Activated naive CD4-positive, alpha-beta T cell treated with anti-CD3 and anti-CD28 coated beads, Interleukin-2, amount 50 U/mL, for 72 hours (primary cell): Measurements from ENCODE around the gene ZFP36. TPM values are rescaled to one million over a fixed set of nuclear protein-coding genes. Genes with fewer than 3 reads are reported as not detected.

ENCODE experiments used
- ATAC-seq, 2 donors: fragments of 150-1000 bp; cut with Tn5 transposase; 2 replicates each; pipeline ENCODE4 v1.10.0; 2021; ENCODE audit warnings: mild to moderate bottlenecking in 2 of 2, moderate library complexity in 2 of 2
- DNase-seq, 2 donors: peaks; one replicate each; pipeline ENCODE4 v3.0.0; 2021 to 2022; ENCODE audit warnings: low spot score in 2 of 2
- H3K27ac Mint-ChIP-seq, 2 donors: one replicate each; pipeline ENCODE4 v1.8.0; 2022; ENCODE audit warnings: mild to moderate bottlenecking in 2 of 2, mixed read lengths in 2 of 2
- H3K36me3 Mint-ChIP-seq, 2 donors: one replicate each; pipeline ENCODE4 v1.8.0; 2022; ENCODE audit warnings: mixed read lengths in 2 of 2
- H3K9me3 Mint-ChIP-seq, 2 donors: one replicate each; pipeline ENCODE4 v1.8.0; 2022; ENCODE audit warnings: mixed read lengths in 2 of 2
- total RNA-seq, 2 donors: library from RNA; stranded (reverse); gene quantifications; one replicate each; pipeline ENCODE4 v1.2.3, GENCODE V29; 2022

Gene ZFP36
- total RNA-seq, 2 donors from 2014 or later, result 59.7 to 183 TPM

DNA sequence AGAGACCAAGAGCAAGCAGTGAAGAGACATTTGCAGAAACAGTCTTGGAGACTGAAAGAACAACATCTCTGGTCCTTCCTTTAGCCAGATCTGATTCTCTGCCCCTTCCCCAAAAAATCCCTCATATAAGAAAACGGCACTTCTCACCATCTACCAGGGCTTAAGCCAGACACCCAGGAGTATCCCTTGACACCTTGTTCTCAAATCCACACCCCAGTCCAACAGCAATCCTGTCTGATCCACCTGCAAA, 4.1 kb downstream of the ZFP36 start:
- H3K36me3 Mint-ChIP-seq, result peaks cover 34% of the 10 kb centered on the region in 2 donors
- H3K27ac Mint-ChIP-seq, result peak overlapping the region; percentile 99 to 100
- no peaks in the 10 kb centered on the region for H3K9me3 Mint-ChIP-seq
- ATAC-seq, result no peak
- DNase-seq, result no peak

DNA sequence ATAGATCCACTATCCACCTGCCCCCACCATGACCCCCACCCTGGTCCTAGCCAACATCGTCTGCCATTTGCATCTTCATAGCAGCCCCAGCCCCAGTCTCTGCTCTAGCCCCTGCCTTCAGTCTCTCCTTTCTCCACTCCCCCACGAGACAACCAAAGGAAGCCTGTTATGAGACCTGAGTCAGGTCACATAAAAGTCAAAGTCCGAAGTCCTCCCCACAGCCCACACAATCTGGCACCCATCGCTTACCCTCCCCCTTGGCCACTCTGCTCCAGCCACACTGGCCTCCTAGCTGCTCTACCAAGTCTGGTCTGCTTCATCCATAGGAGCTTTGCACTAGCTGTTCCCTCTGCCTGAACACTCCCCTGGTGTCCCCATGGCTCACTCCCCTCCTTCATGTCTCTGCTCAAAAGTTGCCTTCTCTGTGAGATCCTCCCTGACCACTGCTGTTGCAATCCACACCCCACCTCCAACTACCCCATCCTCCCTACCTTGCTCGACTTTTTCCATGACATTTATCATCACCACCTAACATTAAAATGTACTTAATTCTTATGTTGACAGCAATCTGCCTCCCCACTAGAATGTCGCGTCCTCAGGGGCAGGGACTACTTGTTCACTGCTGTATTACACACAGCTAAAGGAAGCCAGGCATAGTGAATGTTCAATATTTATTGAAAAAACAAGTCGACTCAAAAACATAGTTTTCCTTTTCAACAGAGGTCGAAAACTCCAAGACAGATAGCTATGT, 4.6 kb downstream of the ZFP36 start:
- ATAC-seq (no peak), DNase-seq (peak in 1 of 2 donors; percentile 69)
- H3K27ac Mint-ChIP-seq, result peak overlapping the region; percentile 99 to 100
- no peaks in the 10 kb centered on the region for H3K9me3 Mint-ChIP-seq
- H3K36me3 Mint-ChIP-seq, result peaks cover 34% of the 10 kb centered on the region in 2 donors

GRCh38 chr19:39411832-39412099, 5.1 kb downstream of the ZFP36 start:
- Mint-ChIP-seq H3K36me3 (peaks cover 34% of the 10 kb centered on the region in 2 donors), H3K9me3 (no peaks in the 10 kb centered on the region)
- ATAC-seq, result peak; percentile 40 to 50

DNA sequence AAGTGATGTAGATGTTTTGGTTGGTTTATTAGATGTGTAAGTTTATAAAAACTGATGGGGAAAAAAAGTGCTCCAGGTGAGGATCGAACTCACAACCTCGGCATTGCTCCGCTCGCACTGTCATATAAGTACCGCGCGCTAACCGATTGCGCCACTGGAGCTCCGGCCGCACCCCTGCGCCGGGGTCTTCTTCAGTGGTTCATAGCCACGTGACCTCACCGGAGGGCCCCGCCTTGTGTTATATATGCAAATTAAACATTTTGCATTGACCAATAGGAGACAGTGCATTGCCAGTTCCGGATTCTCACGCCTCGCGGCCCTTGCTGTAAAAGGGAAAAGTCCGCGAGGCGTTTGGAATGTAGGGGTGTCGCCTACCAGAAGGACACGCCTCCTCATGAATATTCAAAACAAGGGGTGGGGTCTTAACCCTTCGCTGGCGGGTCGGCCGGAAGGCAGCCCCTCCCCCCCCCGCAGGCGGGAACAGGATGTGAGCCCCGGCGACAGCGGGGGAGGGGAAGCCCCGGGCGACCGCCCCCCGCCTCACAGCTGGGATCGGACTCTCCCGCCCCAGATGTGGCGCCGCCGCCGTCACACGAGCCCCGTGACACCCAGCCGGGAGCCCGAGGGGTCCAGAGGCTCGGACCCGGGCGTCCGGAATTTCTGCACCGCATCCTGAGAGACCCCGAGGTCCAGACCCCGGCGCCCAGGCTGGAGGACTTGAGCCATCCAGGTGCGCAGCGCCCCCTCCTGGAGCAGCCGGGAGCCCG, 5.6 kb downstream of the ZFP36 start, which contains the start of gene PLEKHG2:
Gene PLEKHG2 (plus strand): TSS at position 570 of the 767 bp plus-strand sequence. CDS start 1,418 bp downstream, outside the sequence.
- Mint-ChIP-seq H3K27ac (peak within 1 kb of the TSS; percentile 99 to 100), H3K9me3 (no peaks in the 10 kb centered on the region), H3K36me3 (peaks cover 28 to 30% of the 10 kb centered on the region in 2 donors)
- DNase-seq, result peak; percentile 98 to 99
- peak; percentile 70 to 73 for ATAC-seq

More at GRCh38 chr19:39411832-39412099, 5.1 kb downstream of the ZFP36 start:
- peak overlapping the region; percentile 99 to 100 for H3K27ac Mint-ChIP-seq
- peak in 1 of 2 donors; percentile 90 for DNase-seq

GRCh38 chr19:39412867-39413271, 6.2 kb downstream of the ZFP36 start:
- Mint-ChIP-seq H3K27ac (peak overlapping the region; percentile 72 to 99), H3K9me3 (no peaks in the 10 kb centered on the region), H3K36me3 (peaks cover 23 to 25% of the 10 kb centered on the region in 2 donors)
- ATAC-seq (no peak), DNase-seq (no peak)

DNA sequence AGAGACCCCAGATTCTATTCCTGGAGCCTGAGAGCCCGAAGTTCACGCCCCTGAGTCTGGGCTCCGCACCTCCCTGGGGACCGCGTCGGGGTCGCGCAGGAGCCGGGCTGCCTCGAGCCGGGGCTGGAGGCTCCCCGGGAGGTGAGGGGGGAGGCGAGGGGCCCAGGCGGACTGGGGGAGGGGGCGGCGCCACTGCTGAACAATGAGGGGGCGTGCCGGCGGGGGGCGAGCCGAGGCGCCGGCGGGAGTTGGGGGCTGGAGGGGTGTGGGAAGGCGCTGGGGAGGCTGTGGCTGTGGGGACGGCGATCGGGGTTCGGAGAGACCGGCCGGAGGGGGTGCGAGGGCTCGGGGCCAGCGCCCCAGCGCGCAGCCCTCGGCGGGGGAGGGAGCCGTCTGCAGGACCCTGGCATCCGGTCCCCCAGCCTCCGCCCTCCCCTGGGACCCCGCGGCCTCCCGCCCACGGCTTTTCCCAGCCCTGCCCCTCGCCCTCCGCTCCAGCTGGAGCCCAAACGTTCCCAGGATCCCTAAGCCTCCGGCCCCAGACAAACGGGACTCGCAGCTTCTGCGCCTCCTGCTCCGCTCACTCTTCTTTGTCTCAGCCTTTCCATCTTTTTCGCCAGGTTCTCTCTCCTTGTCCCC, 6.7 kb downstream of the ZFP36 start:
- ATAC-seq, result no peak

DNA sequence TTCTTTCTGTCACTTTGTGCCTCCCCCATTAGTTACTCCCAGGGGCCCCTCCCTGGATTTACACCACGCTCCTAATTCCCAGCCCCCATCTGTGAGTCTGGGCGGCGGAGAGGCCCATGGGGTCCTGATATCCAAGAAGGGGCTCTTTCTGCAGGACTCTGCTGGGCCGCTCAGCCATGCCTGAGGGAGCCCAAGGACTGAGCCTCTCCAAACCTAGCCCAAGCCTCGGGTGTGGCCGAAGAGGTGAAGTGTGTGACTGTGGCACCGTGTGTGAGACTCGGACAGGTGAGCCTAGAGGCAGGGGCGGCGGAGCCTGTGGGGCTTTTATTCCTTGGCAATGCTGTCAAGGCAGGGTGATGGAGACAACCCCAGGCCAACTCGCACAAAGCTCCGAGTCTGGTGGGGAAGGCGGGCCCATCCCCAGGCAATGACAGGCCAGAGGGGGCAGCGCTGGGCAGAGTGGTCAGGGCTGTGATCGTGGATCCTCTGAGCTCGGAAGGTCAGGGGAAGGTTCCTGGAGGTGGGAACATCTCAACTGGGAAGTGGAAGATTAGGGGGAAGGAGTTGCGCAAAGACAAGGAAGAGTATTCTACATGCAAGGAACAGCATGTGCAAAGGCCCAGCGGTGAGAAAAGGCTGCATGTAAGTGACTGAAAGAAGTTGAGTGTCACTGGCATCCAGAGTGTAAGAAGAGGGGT, 7.4 kb downstream of the ZFP36 start:
- DNase-seq, result no peak
- H3K36me3 Mint-ChIP-seq, result peaks cover 11 to 13% of the 10 kb centered on the region in 2 donors
- ATAC-seq, result no peak
- H3K27ac Mint-ChIP-seq, result peak overlapping the region; percentile 95 to 99
- no peaks in the 10 kb centered on the region for H3K9me3 Mint-ChIP-seq

More for the DNA sequence above, 6.7 kb downstream of the ZFP36 start:
- no peaks in the 10 kb centered on the region for H3K9me3 Mint-ChIP-seq
- H3K36me3 Mint-ChIP-seq, result peaks cover 18 to 19% of the 10 kb centered on the region in 2 donors
- peak overlapping the region; percentile 95 to 99 for H3K27ac Mint-ChIP-seq
- DNase-seq, result no peak

- DNase-seq, result no peak
- Mint-ChIP-seq H3K36me3 (peaks cover 10 to 12% of the 10 kb centered on the region in 2 donors), H3K27ac (peak overlapping the region in 1 of 2 donors; percentile 76), H3K9me3 (no peaks in the 10 kb centered on the region)
- ATAC-seq, result no peak
Measured at GRCh38 chr19:39415111-39416046, 8.7 kb downstream of the ZFP36 start.

DNA sequence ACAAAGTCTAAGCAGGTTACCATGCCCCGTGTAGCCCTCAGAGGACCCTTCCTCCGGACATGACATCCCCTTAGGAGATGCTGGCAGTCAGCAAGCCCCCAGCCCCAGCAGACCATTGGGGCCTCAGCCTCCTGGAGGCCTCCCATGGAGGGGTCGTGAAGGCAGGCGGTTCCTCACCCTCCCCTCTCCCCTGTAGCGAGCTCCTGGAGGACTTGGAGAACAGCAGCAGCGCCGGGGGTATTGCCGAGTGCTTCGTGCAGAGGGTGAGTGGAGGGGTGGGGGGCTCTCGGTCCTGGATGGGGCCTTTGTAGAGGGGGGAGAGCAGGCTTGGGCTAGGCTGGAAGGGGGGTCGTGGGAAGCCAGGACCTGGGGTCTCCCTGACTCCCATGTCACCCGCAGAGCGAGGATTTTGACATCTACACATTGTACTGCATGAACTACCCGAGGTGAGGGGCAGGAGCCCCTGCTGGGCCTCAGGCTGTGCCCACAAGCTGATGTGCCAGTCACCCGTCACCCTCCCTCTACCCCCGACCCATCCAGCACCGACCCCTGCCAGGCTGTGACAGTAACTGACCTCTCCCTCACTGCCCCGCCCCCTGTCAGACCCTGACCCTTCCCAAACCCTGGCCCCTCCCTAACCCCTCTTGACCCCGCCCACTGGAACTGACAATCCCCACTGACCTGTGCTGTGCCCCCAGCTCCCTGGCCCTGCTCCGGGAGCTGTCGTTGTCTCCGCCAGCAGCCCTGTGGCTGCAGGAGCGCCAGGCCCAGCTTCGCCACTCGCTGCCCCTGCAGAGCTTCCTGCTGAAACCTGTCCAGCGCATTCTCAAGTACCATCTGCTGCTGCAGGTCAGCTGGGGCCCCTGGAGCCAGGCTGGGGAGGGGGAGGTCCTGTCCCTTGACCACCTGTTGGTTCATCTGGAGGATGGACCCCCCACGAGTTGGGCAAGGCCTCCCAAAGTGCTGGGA, 9.8 kb downstream of the ZFP36 start:
- DNase-seq (no peak), ATAC-seq (no peak)
- Mint-ChIP-seq H3K36me3 (peaks cover 2 to 10% of the 10 kb centered on the region in 2 donors), H3K9me3 (no peaks in the 10 kb centered on the region), H3K27ac (no peak overlapping the region)

- Mint-ChIP-seq H3K9me3 (no peaks in the 10 kb centered on the region), H3K36me3 (peaks cover 0 to 10% of the 10 kb centered on the region in 2 donors), H3K27ac (peak overlapping the region in 1 of 2 donors; percentile 86)
- no peak for DNase-seq
- ATAC-seq, result no peak
Measured at GRCh38 chr19:39417463-39418181, 11.0 kb downstream of the ZFP36 start.

- H3K36me3 Mint-ChIP-seq, result peaks cover 0 to 6% of the 10 kb centered on the region in 2 donors
- no peaks in the 10 kb centered on the region for H3K9me3 Mint-ChIP-seq
- H3K27ac Mint-ChIP-seq, result no peak overlapping the region
Measured at GRCh38 chr19:39419003-39419402, 12.4 kb downstream of the ZFP36 start.

DNA sequence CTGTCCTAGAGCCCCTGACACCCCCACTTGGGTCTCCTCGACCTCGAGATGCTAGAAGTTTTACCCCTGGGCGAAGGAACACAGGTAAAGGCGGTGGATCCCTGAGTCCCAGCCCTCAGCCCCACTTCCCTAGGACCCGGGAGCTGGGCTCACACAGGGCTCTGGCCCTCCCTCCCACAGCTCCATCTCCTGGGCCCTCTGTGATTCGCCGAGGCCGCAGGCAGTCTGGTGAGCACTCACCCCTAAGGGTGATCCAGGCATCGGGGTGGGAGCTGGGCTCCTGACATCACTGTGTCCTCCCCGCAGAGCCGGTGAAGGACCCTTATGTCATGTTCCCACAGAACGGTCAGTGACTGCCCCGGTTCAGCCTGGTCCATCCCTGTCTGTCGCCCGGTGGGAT, 14.1 kb downstream of the ZFP36 start:
- Mint-ChIP-seq H3K9me3 (no peaks in the 10 kb centered on the region), H3K27ac (no peak overlapping the region), H3K36me3 (no peaks in the 10 kb centered on the region)
- DNase-seq (no peak), ATAC-seq (no peak)

More at GRCh38 chr19:39419003-39419402, 12.4 kb downstream of the ZFP36 start:
- DNase-seq (no peak), ATAC-seq (no peak)

DNA sequence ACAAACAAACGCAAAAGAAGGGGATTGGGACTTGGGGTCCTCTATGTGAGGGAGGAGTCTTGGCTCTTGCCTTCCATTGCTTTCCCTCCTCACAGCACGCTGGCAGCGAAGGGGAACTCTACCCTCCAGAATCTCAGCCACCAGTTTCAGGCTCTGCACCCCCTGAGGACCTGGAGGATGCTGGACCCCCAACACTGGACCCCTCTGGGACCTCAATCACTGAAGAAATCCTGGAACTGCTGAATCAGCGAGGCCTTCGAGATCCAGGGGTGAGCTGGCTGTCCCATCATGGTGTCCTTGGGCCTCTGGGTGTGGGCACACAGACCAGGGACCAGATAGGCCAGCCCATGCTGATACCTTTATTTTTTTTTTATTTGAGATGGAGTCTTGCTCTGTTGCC, 15.4 kb downstream of the ZFP36 start:
- DNase-seq (no peak), ATAC-seq (no peak)
- Mint-ChIP-seq H3K27ac (no peak overlapping the region), H3K36me3 (no peaks in the 10 kb centered on the region), H3K9me3 (no peaks in the 10 kb centered on the region)
